GM13977 (cell line): ENCODE results near the gene WSB1.
"Not testable (repeated sequence)": the region's sequence is repeated elsewhere in the genome, so short reads cannot be mapped to it uniquely, and the experiment has no call there.

Experiments used
- DNase-seq: peaks from one replicate; pipeline ENCODE4 v3.0.0; 2012; ENCODE audit warnings: low spot score
- in situ Hi-C: fragments of 300-500 bp; cut with MboI; formaldehyde crosslinking; loops from one replicate; pipeline ENCODE4 v1.12.0; 2022; ENCODE audit warnings: low sequenced_read_pairs, low pct_unique_long_range_greater_than_20kb, mixed read lengths, inconsistent platforms; ENCODE audit not compliant: unreplicated experiment
- TF ChIP-seq, protein P1 (sequence below): IDR thresholded peaks from 2 replicates; pipeline ENCODE4 v1.5.1; 2012; ENCODE audit warnings: mild to moderate bottlenecking, control low read depth; ENCODE audit not compliant: insufficient read depth; ENCODE audit errors: extremely low read depth, missing control alignments

The WSB1 gene

DNA sequence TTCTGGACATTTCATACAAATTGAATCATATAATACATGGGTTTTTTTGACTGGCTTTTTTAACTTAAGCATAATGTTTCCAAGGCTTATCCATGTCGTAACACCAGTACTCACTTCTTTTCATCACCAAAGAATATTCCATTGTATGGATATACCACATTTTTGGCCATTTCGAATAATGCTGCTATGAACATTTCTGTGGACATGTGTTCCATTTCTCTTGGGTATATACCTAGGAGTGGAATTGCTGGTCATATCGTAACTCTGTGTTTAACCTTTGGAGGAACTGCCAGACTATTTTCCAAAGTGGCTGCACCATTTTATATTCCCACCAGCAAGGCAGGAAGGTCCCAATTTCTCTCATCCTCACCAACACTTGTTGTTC is 46.0 kb upstream of the WSB1 start:
- DNase-seq, result no peak
- in situ Hi-C loops, result no loop called here
- TF ChIP-seq, protein P1, sequence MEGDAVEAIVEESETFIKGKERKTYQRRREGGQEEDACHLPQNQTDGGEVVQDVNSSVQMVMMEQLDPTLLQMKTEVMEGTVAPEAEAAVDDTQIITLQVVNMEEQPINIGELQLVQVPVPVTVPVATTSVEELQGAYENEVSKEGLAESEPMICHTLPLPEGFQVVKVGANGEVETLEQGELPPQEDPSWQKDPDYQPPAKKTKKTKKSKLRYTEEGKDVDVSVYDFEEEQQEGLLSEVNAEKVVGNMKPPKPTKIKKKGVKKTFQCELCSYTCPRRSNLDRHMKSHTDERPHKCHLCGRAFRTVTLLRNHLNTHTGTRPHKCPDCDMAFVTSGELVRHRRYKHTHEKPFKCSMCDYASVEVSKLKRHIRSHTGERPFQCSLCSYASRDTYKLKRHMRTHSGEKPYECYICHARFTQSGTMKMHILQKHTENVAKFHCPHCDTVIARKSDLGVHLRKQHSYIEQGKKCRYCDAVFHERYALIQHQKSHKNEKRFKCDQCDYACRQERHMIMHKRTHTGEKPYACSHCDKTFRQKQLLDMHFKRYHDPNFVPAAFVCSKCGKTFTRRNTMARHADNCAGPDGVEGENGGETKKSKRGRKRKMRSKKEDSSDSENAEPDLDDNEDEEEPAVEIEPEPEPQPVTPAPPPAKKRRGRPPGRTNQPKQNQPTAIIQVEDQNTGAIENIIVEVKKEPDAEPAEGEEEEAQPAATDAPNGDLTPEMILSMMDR, result no peak

DNA sequence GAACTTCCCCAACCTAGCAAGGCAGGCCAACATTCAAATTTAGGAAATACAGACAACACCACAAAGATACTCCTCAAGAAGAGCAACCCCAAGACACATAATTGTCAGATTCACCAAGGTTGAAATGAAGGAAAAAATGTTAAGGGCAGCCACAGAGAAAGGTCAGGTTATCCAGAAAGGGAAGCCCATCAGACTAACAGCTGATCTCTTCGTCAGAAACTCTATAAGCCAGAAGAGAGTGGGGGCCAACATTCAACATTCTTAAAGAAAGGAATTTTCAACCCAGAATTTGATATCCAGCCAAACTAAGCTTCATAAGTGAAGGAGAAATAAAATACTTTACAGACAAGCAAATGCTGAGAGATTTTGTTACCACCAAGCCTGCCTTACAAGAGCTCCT is 43.1 kb upstream of the WSB1 start:
- DNase-seq, in situ Hi-C loops: not testable (repeated sequence)

- in situ Hi-C loops, DNase-seq: not testable (repeated sequence)
These were observed 39.1 kb upstream of the WSB1 start for GRCh38 chr17:27254802-27255201.

GRCh38 chr17:27256225-27257030 is 37.5 kb upstream of the WSB1 start:
- in situ Hi-C loops, result no loop called here
- TF ChIP-seq, protein P1, result no peak
- DNase-seq, result no peak

DNA sequence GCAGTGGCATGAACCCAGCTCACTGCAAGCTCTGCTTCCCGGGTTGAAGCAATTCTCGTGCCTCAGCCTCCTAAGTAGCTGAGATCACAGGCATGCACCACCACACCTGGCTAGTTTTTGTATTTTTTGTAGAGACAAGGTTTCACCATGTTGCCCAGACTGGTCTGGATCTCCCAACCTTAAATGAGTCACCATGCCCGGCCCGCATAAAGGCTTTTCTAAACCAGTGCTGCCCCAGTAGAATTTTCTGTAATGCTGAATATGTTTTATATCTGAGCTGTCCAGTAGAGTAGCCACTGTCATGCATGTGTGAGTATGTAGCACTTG is 36.9 kb upstream of the WSB1 start:
- in situ Hi-C loops, result no loop called here
- no peak for DNase-seq
- TF ChIP-seq, protein P1, result no peak

- no peak for DNase-seq
- TF ChIP-seq, protein P1, result no peak
- in situ Hi-C loops, result no loop called here
These were observed 34.6 kb upstream of the WSB1 start for GRCh38 chr17:27259356-27259755.

DNA sequence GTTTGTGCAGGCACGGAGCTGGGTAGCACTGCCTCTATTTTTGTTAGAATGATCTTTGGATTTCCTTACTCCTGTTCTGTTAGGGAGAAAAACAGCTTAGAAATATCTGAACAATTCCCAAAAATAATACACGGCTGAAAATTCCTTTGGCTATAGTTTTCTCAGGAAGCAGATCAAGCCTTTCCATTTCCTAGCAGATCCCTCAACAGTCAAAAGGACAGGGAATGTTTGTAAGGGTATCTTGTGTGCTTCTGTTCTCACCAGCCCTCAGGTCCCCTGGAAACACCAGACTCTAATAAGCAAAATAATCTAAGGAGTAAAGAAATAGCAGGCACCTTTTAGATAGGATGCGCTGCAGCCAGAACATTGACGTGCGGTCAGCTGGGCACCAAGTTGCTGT is 30.5 kb upstream of the WSB1 start:
- no peak for DNase-seq
- TF ChIP-seq, protein P1, result no peak
- in situ Hi-C loops, result no loop called here
